Adrenal gland (tissue), 12 donors: Measurements from ENCODE around the gene DOCK9. TPM values are rescaled to one million over a fixed set of nuclear protein-coding genes. Genes with fewer than 3 reads are reported as not detected.

Experiments
- DNase-seq, 7 donors: peaks; one replicate each; pipeline ENCODE4 v3.0.0-alpha.2; 2019 to 2020
- H3K27ac ChIP-seq, 5 donors: fragments of 200-600 bp; sonication (generic) in 4 of 5; 1 replicate in 3 of 5; 2 replicates in 2 of 5; pipeline versions ENCODE4 v1.5.1 to v1.8.0; 2016 to 2020; ENCODE audit warnings: mild to moderate bottlenecking in 1 of 5
- H3K27me3 ChIP-seq: fragments of 200-600 bp; 2 replicates; pipeline ENCODE4 v1.8.0; 2021
- H3K36me3 ChIP-seq, 2 donors: fragments of 200-600 bp; replicated peaks in 1 of 2; 1 replicate in 1 of 2; 2 replicates in 1 of 2; pipeline versions ENCODE4 v1.5.1 to v1.8.0; 2018 to 2022
- H3K4me1 ChIP-seq, 2 donors: fragments of 200-600 bp; replicated peaks in 1 of 2; 1 replicate in 1 of 2; 2 replicates in 1 of 2; pipeline versions ENCODE4 v1.5.1 to v1.8.0; 2018 to 2021
- H3K4me3 ChIP-seq, 4 donors: fragments of 200-600 bp; sonication (generic) in 3 of 4; one replicate each; pipeline ENCODE4 v1.5.1; 2016 to 2018
- H3K9me3 ChIP-seq, 3 donors: fragments of 200-600 bp; sonication (generic) in 1 of 3; replicated peaks in 1 of 3; 1 replicate in 2 of 3; 2 replicates in 1 of 3; pipeline versions ENCODE4 v1.5.1 to v1.8.0; 2016 to 2021
- POLR2A ChIP-seq, 2 donors: fragments of 450-650 bp; IDR thresholded peaks; one replicate each; pipeline ENCODE4 v1.6.1; 2017; ENCODE audit warnings: antibody characterized with exemption in 2 of 2, mild to moderate bottlenecking in 2 of 2, moderate library complexity in 1 of 2
- WGBS, 4 donors: extraction: QIAGEN DNeasy Blood & Tissue Kit in 2 of 4; methylation state at CpG; one replicate each; pipeline versions ENCODE4 v1.1.5 to v1.1.7; 2013 to 2017; 5-methylcytosine and 5-hydroxymethylcytosine counted together
- intact Hi-C, 2 donors: fragments of 100-400 bp; cut with DNase I; formaldehyde crosslinking; loops; one replicate each; pipeline versions ENCODE4 v1.14.1 to v1.15.0; 2022 to 2023
- polyA plus RNA-seq, 3 donors: library from polyadenylated mRNA; stranded (reverse); fragments of 200-250 nt in 2 of 3; fragments of 350-450 nt in 1 of 3; fragmentation: Illumina TruSeq in 1 of 3; extraction: RNeasy Lipid Tissue Mini Kit (QIAGEN cat#74804) in 1 of 3; gene quantifications; one replicate each; pipeline ENCODE4 v1.2.3, GENCODE V29; 2013 to 2014
- total RNA-seq, 9 donors: library from RNA; depleted of rRNA in 4 of 9; stranded (reverse); fragments of >200 nt in 4 of 9; fragments of 120-200 nt in 1 of 9; fragmentation: NEBNext Ultra II Directional in 1 of 9; extraction: Animal tissue kit (Norgen Biotek cat#: 25700) in 1 of 9; gene quantifications; one replicate each; pipeline versions ENCODE4 v1.1.0 to v1.2.4, GENCODE V29; 2013 to 2023
- TF ChIP-seq, protein P1 (sequence below), 6 experiments: fragments of 450-650 bp in 4 of 6; fragments of 200-600 bp in 2 of 6; sonication (generic) in 1 of 6; IDR thresholded peaks; 1 replicate in 5 of 6; 2 replicates in 1 of 6; pipeline versions ENCODE4 v1.5.1 to v1.8.0; 2016 to 2021; ENCODE audit warnings: antibody characterized with exemption in 6 of 6, mild to moderate bottlenecking in 2 of 6, moderate library complexity in 1 of 6
- donor health status: healthy with polysubstance abuse.
- donor health status: Bipolar disorder and iron deficiency.
- donor health status: DM: yes; HTN: yes; CAD: no.
- donor health status: DM: no; HTN: no; CAD: no.
- donor health status: DM: no; HTN: no; CAD: no.
- donor health status: DM: yes; HTN: yes; CAD: no.

DOCK9 gene
- total and polyA plus RNA-seq, 12 donors, result 16.2 to 83.4 (median 51.9) TPM

DNA sequence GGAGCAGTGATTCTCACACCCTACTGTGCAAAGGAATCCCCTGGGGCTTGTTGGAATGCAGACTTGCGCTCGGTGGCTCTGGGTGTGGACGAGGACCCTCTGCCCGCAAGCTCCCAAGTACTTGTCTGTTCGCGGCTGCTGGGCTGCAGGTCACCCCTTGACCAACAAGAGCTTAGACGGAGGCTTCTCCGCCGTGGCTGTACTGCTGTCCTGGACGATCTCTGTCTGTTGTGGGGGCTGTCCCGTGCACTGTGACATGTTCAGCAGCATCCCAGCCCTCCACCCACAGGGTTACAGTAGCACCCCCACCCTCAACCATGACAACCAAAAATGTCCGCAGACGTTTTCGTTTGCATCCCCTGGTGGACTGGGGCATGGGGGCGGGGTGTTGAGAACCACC is 202.5 kb downstream of the DOCK9 start:
- H3K27me3 ChIP-seq, result no peaks in the 10 kb centered on the region
- no peak overlapping the region for H3K4me3 ChIP-seq
- intact Hi-C loops, result no loop called here
- no peak overlapping the region for H3K27ac ChIP-seq
- no peaks in the 10 kb centered on the region for H3K4me1 ChIP-seq
- no peaks in the 10 kb centered on the region for H3K9me3 ChIP-seq
- TF ChIP-seq, protein P1, sequence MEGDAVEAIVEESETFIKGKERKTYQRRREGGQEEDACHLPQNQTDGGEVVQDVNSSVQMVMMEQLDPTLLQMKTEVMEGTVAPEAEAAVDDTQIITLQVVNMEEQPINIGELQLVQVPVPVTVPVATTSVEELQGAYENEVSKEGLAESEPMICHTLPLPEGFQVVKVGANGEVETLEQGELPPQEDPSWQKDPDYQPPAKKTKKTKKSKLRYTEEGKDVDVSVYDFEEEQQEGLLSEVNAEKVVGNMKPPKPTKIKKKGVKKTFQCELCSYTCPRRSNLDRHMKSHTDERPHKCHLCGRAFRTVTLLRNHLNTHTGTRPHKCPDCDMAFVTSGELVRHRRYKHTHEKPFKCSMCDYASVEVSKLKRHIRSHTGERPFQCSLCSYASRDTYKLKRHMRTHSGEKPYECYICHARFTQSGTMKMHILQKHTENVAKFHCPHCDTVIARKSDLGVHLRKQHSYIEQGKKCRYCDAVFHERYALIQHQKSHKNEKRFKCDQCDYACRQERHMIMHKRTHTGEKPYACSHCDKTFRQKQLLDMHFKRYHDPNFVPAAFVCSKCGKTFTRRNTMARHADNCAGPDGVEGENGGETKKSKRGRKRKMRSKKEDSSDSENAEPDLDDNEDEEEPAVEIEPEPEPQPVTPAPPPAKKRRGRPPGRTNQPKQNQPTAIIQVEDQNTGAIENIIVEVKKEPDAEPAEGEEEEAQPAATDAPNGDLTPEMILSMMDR (IDR thresholded peaks at IDR 0.05), result no peak
- no peak for TF ChIP-seq POLR2A (IDR thresholded peaks at IDR 0.05)
- H3K36me3 ChIP-seq, result no peaks in the 10 kb centered on the region
- WGBS, 4 donors, result 81 to 87% (median 82%) methylated on average over 6 to 15 of the region's 15 CpGs
- DNase-seq, result no peak

DNA sequence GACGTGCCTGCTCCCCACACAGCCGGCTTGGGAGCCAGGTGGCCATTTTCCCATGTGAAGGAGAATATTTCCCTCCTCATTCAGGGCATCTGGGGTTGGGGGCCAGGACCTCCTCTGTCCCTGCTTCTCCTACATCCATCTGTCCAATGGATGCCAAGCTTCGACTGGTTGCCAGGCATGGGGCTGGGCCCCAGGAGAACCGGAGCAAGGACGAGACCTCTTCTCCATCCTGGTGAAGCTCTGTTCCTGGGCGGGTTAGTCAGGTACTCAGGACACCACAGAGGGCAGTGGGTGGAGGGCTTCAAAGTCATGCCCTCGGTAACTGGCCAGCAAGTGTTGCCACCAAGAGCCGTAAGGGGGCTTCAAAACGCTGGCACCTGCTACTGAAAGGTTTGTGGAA is 203.1 kb downstream of the DOCK9 start:
- WGBS, 4 donors, result 87 to 95% (median 94%) methylated on average over 9 of the region's 9 CpGs
- no peaks in the 10 kb centered on the region for H3K27me3 ChIP-seq
- no peak for DNase-seq
- H3K27ac ChIP-seq, result no peak overlapping the region
- no peaks in the 10 kb centered on the region for H3K4me1 ChIP-seq
- intact Hi-C loops, result no loop called here
- H3K36me3 ChIP-seq, result no peaks in the 10 kb centered on the region
- TF ChIP-seq POLR2A (IDR thresholded peaks at IDR 0.05), result no peak
- TF ChIP-seq, protein P1 (IDR thresholded peaks at IDR 0.05), result no peak
- no peaks in the 10 kb centered on the region for H3K9me3 ChIP-seq
- no peak overlapping the region for H3K4me3 ChIP-seq

DNA sequence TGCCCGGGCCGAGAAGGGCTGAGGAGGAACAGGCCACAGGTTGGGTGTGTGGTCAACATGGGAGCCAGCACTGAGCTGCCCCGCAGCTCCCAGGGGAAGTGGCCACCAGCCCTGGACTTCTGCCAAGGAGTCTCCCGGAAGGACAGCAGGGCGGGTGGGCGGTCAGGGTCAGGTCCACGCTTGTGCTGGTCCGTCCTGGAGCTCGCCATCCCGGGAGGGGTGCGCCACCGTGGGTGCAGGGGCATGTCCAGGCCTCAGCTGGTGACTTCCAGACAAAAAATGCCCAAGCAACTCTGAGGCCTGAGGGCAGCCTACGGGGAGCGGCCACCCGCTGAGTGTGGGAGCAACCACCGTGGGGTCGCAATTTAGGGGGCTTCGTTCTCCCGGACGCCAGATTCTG is 203.9 kb downstream of the DOCK9 start:
- Histone ChIP-seq H3K4me3 (no peak overlapping the region), H3K4me1 (no peaks in the 10 kb centered on the region), H3K36me3 (no peaks in the 10 kb centered on the region), H3K27me3 (no peaks in the 10 kb centered on the region), H3K9me3 (no peaks in the 10 kb centered on the region), H3K27ac (no peak overlapping the region)
- WGBS, 4 donors, result 77 to 92% (median 86%) methylated on average over 12 to 20 of the region's 20 CpGs
- intact Hi-C loops, result no loop called here
- no peak for TF ChIP-seq POLR2A (IDR thresholded peaks at IDR 0.05)
- TF ChIP-seq, protein P1 (IDR thresholded peaks at IDR 0.05), result no peak
- DNase-seq, result no peak

DNA sequence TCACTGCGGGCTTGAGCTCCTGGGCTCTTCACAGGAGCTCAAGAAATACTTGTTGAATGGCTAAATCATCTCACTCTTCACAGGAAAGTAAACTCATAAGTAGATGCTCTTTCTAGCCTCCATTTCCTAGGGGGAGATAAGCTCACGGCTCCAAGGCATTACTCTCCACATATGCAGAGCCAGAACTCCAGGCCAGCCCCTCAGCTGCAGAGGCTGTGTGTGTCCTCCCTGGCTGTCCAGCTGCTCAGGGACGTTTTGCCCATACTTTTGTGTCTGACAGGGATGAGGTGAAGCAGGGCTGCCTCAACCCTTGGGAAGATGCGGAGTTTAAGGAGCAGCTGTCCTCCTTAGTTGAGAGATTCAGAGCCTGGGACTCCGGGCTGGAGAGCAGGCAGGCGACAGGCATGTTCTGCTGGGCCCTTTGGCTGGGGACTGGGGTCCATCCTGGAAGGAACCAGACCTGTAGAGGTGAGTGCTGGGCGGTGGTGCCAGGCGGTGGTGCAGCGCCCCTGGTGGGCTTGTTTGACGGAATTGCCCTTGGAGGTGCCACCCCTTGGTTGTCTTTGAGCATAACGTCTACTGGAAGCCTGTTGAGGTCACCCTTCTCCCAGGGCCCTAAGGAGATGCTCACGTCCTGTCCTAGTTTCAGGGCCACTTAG is 204.9 kb downstream of the DOCK9 start:
- WGBS, 4 donors, result 74 to 88% (median 82%) methylated on average over 10 to 12 of the region's 12 CpGs
- H3K27me3 ChIP-seq, result no peaks in the 10 kb centered on the region
- H3K9me3 ChIP-seq, result no peaks in the 10 kb centered on the region
- no peaks in the 10 kb centered on the region for H3K4me1 ChIP-seq
- intact Hi-C loops, result no loop called here
- H3K27ac ChIP-seq, result no peak overlapping the region
- no peak overlapping the region for H3K4me3 ChIP-seq
- DNase-seq, result no peak
- no peaks in the 10 kb centered on the region for H3K36me3 ChIP-seq
- no peak for TF ChIP-seq POLR2A (IDR thresholded peaks at IDR 0.05)
- TF ChIP-seq, protein P1 (IDR thresholded peaks at IDR 0.05), result no peak
